Body of pancreas (tissue), 4 donors: Measurements from ENCODE around the gene ADCY9.

Experiments used
- CTCF ChIP-seq, 7 experiments: fragments of 450-650 bp in 4 of 7; fragments of 200-600 bp in 3 of 7; sonication (generic) in 3 of 7; IDR thresholded peaks; one replicate each; pipeline ENCODE4 v1.5.1; 2016 to 2019; ENCODE audit warnings: antibody characterized with exemption in 7 of 7
- POLR2A ChIP-seq, 3 donors: fragments of 450-650 bp; IDR thresholded peaks; one replicate each; pipeline ENCODE4 v1.6.1; 2016; ENCODE audit warnings: antibody characterized with exemption in 3 of 3, mild to moderate bottlenecking in 2 of 3

DNA sequence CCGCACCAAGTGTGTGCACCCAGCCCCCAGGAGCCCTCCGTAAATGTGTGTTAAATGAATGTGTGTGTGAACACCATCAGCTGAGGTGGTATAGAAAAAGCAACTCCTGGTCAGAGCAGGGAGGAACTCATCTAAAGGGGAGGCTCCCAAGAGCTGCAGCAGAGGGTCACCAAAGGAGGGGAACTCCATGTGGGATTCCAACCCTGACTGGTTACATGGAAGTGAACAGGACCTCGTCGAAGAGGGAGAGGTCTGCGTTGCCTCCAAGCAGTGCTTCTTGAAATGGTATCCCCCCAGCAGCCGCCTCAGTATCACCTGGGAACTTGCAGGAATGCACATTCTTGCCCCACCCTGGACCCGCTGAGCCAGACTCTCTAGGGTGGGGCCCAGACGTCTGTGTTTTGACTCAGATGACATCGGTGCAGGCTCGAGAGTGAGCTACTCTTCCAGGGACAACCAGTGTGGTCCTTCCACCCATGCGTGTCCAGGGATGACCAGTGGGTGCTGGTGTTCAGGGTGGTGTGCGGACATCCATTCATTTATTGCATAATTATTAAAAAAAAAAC is 30.8 kb downstream of the ADCY9 start:
- TF ChIP-seq CTCF (IDR thresholded peaks at IDR 0.05): no peak
- no peak for TF ChIP-seq POLR2A (IDR thresholded peaks at IDR 0.05)
